Breast epithelium (tissue), 4 donors: ENCODE measurements around the gene SPECC1L. TPM values are rescaled to one million over a fixed set of nuclear protein-coding genes. Genes with fewer than 3 reads are reported as not detected.

ENCODE experiments used
- DNase-seq, 2 donors: peaks; one replicate each; pipeline ENCODE4 v3.0.0-alpha.2; 2019; ENCODE audit warnings: low spot score in 2 of 2
- H3K27ac ChIP-seq, 2 donors: fragments of 200-600 bp; sonication (generic) in 1 of 2; one replicate each; pipeline ENCODE4 v1.5.1; 2016 to 2019; ENCODE audit warnings: mild to moderate bottlenecking in 1 of 2
- H3K27me3 ChIP-seq, 2 donors: fragments of 200-600 bp; sonication (generic) in 1 of 2; one replicate each; pipeline versions ENCODE4 v1.5.1 to v1.6.0; 2017 to 2019; ENCODE audit warnings: control low read depth in 1 of 2, mild to moderate bottlenecking in 1 of 2
- H3K36me3 ChIP-seq: fragments of 200-600 bp; one replicate; pipeline ENCODE4 v1.5.1; 2019
- H3K4me1 ChIP-seq, 2 donors: fragments of 200-600 bp; sonication (generic); one replicate each; pipeline ENCODE4 v1.5.1; 2016 to 2019; ENCODE audit warnings: control low read depth in 1 of 2
- H3K4me3 ChIP-seq, 3 donors: fragments of 200-600 bp; sonication (generic); 1 replicate in 2 of 3; 2 replicates in 1 of 3; pipeline ENCODE4 v1.5.1; 2016 to 2019; ENCODE audit warnings: mild to moderate bottlenecking in 3 of 3, moderate library complexity in 2 of 3
- H3K9me3 ChIP-seq, 2 donors: fragments of 200-600 bp; sonication (generic) in 1 of 2; one replicate each; pipeline ENCODE4 v1.5.1; 2016 to 2019; ENCODE audit warnings: control low read depth in 1 of 2
- CTCF ChIP-seq, 3 donors: fragments of 450-650 bp; IDR thresholded peaks; one replicate each; pipeline ENCODE4 v1.5.1; 2016 to 2017; ENCODE audit warnings: antibody characterized with exemption in 3 of 3, mild to moderate bottlenecking in 3 of 3, moderate library complexity in 3 of 3
- POLR2A ChIP-seq: fragments of 450-650 bp; IDR thresholded peaks from one replicate; pipeline ENCODE4 v1.6.1; 2016; ENCODE audit warnings: antibody characterized with exemption, mild to moderate bottlenecking, moderate library complexity
- POLR2AphosphoS5 ChIP-seq, 3 donors: sonication (generic); formaldehyde crosslinking; IDR thresholded peaks; one replicate each; pipeline ENCODE4 v1.6.1; 2017; ENCODE audit warnings: antibody characterized with exemption in 3 of 3
- intact Hi-C: fragments of 100-400 bp; cut with DNase I; formaldehyde crosslinking; loops from one replicate; pipeline ENCODE4 v1.15.1; 2023; ENCODE audit warnings: low total_unique reads
- total RNA-seq, 3 donors: library from RNA; depleted of rRNA; stranded (reverse); fragments of >200 nt; gene quantifications; one replicate each; pipeline ENCODE4 v1.1.0, GENCODE V29; 2016

Gene SPECC1L
- total RNA-seq, 3 donors from 2014 or later, result 33.4 to 61.0 (median 53.7) TPM

GRCh38 chr22:24427500-24428164, 157.0 kb downstream of the SPECC1L start, which contains the start of gene ADORA2A:
Gene ADORA2A (plus strand): TSS chr22:24427599. CDS start chr22:24433405, 5,806 bp downstream.
- Histone ChIP-seq H3K4me3 (peak within 1 kb of the TSS in 1 of 3 donors; percentile 8), H3K9me3 (no peaks in the 10 kb centered on the region), H3K27ac (peak within 1 kb of the TSS; percentile 21 to 66), H3K4me1 (no peaks in the 10 kb centered on the region), H3K27me3 (peaks cover 0 to 7% of the 10 kb centered on the region in 2 donors), H3K36me3 (no peaks in the 10 kb centered on the region)
- no peak for TF ChIP-seq POLR2A
- TF ChIP-seq POLR2AphosphoS5 (IDR thresholded peaks at IDR 0.05), result no peak
- TF ChIP-seq CTCF (IDR thresholded peaks at IDR 0.05), result no peak
- intact Hi-C loops, result no loop called here
- DNase-seq, result no peak

GRCh38 chr22:24428751-24429410, 158.2 kb downstream of the SPECC1L start:
- Histone ChIP-seq H3K9me3 (no peaks in the 10 kb centered on the region), H3K27ac (no peak overlapping the region), H3K36me3 (no peaks in the 10 kb centered on the region), H3K4me1 (peaks cover 0 to 7% of the 10 kb centered on the region in 2 donors), H3K4me3 (peak overlapping the region in 1 of 3 donors; percentile 11), H3K27me3 (peaks cover 0 to 7% of the 10 kb centered on the region in 2 donors)
- intact Hi-C loops, result no loop called here
- no peak for TF ChIP-seq CTCF (IDR thresholded peaks at IDR 0.05)
- TF ChIP-seq POLR2A, result no peak
- no peak for TF ChIP-seq POLR2AphosphoS5 (IDR thresholded peaks at IDR 0.05)
- DNase-seq, result no peak

GRCh38 chr22:24429411-24430365, 159.1 kb downstream of the SPECC1L start:
- Histone ChIP-seq H3K9me3 (no peaks in the 10 kb centered on the region), H3K36me3 (no peaks in the 10 kb centered on the region), H3K27ac (peak overlapping the region in 1 of 2 donors; percentile 43), H3K4me1 (peaks cover 0 to 7% of the 10 kb centered on the region in 2 donors), H3K4me3 (no peak overlapping the region), H3K27me3 (peaks cover 0 to 4% of the 10 kb centered on the region in 2 donors)
- intact Hi-C loops, result no loop called here
- DNase-seq, result no peak
- TF ChIP-seq POLR2A (no peak), POLR2AphosphoS5 (IDR thresholded peaks at IDR 0.05) (no peak), CTCF (IDR thresholded peaks at IDR 0.05) (no peak)

GRCh38 chr22:24430431-24431308, 160.0 kb downstream of the SPECC1L start:
- peak overlapping the region in 1 of 2 donors; percentile 19 for H3K27ac ChIP-seq
- H3K27me3 ChIP-seq, result no peaks in the 10 kb centered on the region
- intact Hi-C loops, result no loop called here
- H3K4me3 ChIP-seq, result no peak overlapping the region
- no peak for DNase-seq
- TF ChIP-seq POLR2AphosphoS5 (IDR thresholded peaks at IDR 0.05) (no peak), CTCF (IDR thresholded peaks at IDR 0.05) (no peak), POLR2A (no peak)
- H3K4me1 ChIP-seq, result peaks cover 0 to 7% of the 10 kb centered on the region in 2 donors
- H3K36me3 ChIP-seq, result no peaks in the 10 kb centered on the region
- H3K9me3 ChIP-seq, result no peaks in the 10 kb centered on the region
